HG03469 (cell line): ENCODE measurements around the gene RBM12.

Experiments used
- ATAC-seq: cut with Tn5 transposase; IDR thresholded peaks from one replicate; pipeline ENCODE4 v1.9.1; 2021; ENCODE audit warnings: mild to moderate bottlenecking, moderate library complexity, moderate number of reproducible peaks; ENCODE audit not compliant: unreplicated experiment

Gene RBM12

GRCh38 chr20:35602851-35603495, 61.7 kb downstream of the RBM12 start:
- ATAC-seq: no peak

GRCh38 chr20:35601990-35602389, 62.7 kb downstream of the RBM12 start:
- ATAC-seq: no peak

- ATAC-seq: no peak
These were observed 63.4 kb downstream of the RBM12 start for GRCh38 chr20:35600993-35601973.

- no peak for ATAC-seq
These were observed 64.3 kb downstream of the RBM12 start for GRCh38 chr20:35600176-35600992.

- no peak for ATAC-seq
These were observed 65.0 kb downstream of the RBM12 start for GRCh38 chr20:35599776-35600120.
